HG02571 (cell line): ENCODE measurements around the gene SIX1.

ENCODE experiments used
- ATAC-seq: cut with Tn5 transposase; IDR thresholded peaks from one replicate; pipeline ENCODE4 v1.9.1; 2021; ENCODE audit warnings: mild to moderate bottlenecking, moderate library complexity; ENCODE audit not compliant: unreplicated experiment

Gene SIX1

DNA sequence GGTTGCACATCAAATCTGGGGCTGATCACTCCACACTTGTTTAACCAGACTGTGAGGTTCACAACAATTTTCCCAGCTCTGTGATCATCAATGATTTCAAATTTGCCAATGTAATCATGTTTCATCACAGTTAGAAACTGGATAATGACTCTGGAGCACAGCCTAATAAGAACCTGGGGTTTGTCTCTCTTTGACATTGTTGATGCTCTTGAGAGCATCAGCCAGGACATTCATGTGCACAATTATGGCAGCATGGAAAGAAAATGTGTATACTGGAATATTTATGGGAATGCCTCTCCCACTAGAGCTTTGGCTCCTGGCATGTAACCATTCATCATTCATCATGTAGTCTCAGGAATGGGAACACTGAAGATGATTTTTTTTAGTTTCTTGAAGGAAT lies 47.0 kb downstream of the SIX1 start:
- no peak for ATAC-seq

DNA sequence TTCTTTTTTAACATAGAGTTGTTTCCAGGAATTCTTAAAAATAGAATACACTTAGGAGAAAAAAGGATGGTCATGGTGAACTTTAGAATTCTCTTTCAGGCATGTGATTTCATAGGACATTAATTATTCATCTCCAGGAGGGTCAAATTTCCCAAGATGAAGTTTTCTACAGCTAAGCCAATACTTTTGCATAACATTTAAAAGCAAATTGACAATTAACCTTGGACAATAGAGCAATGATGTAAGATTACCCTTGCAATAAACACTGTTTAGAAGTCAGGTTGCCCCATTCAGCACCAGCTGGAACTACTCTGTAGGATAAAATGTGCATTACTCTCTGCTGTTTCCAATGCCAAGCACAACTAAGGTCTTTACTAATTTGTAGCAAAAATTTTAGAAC lies 49.5 kb downstream of the SIX1 start:
- no peak for ATAC-seq

DNA sequence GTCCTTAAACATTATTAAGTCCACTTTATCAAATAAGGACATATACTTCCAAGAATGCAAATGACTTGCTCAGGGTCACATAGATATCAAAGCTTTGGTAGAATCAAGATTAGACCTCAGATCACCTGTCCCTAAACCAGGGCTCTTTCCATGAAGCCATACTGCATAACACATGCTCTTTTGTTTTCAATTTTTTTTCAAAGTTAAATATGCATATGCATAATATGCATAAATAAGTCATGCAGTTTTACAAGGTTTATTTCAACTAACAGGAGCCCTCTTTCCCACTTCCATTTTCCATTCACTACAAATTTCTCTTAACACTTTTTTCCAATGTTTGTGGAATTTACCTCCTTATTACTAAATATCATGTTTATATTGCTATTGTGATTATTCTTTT lies 53.1 kb downstream of the SIX1 start:
- ATAC-seq = no peak

DNA sequence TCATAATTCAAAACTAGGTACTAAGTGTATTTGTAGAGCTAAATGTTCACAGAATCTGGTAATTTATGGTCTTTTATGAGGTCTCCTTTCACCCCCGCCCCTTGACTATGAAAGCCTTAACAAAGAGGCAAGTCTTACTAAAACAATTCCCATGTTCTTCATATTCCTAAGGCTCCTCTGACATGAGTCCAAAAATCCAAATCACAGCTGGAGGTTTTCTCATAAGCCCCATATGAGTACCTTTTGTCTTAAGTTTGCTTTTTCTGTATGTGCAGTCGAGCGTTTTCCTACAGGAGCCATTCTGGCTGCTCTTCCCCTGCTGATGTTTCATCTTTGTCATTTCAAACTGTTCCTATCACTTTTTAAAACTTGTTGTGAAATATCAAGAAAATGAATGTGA lies 55.2 kb downstream of the SIX1 start:
- ATAC-seq = no peak
